Activated CD4-positive, CD25-positive, alpha-beta regulatory T cell treated with anti-CD3 and anti-CD28 coated beads, Interleukin-2, amount 50 U/mL, for 16 hours (primary cell): ENCODE data around the gene NAE1.
"Not testable (repeated sequence)": the region's sequence is repeated elsewhere in the genome, so short reads cannot be mapped to it uniquely, and the experiment has no call there.

Experiments
- DNase-seq: peaks from one replicate; pipeline ENCODE4 v3.0.0-alpha.2; 2020; ENCODE audit warnings: low read depth, low spot score

NAE1 gene

DNA sequence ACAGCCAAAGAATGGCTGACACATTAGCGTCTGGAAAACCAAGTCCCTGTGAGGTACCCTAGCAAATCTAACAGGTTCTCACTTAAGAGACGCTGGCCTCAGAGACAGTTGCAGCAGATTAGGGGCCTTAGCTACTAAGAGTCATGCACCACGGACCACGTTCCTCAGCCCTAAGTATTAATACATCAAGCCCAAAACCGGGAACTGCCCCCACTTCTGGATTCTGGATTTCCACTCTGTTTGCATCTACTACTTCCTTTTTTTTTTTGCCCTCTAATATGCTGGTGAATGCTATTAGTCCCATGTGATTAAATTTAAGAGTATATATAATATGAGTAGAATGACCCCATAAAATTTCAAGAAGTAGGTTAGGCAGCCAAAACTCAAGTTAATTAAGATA lies 28.6 kb downstream of the NAE1 start:
- DNase-seq = no peak

DNA sequence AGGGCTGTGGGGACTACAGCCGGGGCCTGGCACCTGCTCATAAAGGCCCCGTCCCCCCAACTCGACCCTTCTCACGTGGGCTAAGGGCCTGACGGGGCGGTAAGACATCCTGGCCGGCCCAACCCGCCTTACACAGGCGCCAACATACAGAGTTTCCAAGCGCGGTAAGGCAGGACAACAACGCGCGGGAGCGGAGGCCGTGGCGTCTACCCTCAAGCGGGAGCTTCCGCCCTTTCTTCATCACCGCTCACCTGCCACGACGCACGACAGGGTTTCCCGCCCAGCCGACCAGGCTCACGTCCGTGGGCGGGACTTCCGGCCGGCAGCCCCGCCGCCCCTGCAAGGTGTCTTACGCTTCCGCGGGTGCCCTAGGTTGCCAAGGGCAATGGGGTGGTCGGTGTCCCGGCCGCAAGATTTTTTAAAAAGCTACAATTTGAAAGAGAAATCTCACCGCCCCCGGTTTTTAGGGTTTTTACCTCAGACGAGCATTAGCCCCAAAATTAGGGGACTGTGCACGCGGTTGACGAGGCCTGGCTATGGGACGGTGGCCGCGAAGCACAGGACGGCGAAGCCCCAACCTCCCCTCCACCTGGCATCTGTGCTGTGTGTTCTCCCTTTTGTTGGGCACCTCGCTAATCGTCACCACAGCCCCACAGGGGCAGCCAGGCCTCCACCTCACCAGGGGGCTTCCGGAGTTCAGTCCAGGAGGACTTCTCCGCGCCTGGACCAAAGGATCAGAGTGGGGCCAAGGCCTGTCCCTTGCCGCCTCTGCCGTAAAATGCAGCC lies 29.3 kb downstream of the NAE1 start, which contains the start of gene TERB1:
Gene TERB1, minus strand, starts transcription at position 265 of the 786 bp plus-strand sequence. CDS start 4,786 bp downstream, outside the sequence.
- no peak for DNase-seq

GRCh38 chr16:66800856-66801255 lies 29.9 kb downstream of the NAE1 start:
- DNase-seq = no peak

DNA sequence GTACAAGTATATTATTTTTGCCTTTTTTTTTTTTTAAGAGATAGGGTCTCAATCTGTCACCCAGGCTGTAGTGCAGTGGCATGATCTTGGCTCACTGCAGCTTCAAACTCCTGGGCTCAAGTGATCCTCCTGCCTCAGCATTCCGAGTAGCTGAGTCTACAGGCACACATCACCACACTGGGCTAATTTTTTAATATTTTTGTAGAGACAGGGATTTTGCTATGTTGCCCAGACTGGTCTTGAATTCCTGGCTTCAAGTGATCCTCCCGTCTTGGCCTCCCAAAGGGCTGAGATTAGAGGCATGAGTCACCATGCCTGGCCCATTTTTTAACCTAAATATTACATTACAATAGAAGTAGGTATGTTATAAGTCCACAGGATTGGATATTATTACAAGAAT lies 32.6 kb downstream of the NAE1 start:
- DNase-seq = no peak

DNA sequence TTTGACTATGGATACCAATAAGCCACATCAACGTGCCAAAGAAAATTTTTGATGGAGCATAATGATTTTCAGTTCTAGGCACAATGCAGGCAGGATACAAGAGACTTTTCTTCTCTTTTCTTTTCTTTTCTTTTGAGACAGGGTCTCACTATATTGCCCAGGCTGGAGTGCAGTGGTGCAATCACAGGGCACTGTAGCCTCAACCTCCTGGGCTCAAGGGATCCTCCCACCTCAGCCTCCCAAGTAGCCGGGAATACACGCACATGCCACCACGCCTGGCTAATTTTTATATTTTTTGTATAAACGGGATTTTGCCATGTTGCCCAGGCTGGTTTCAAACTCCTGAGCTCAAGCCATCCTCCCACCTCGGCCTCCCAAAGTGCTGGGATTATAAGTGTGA lies 36.8 kb downstream of the NAE1 start:
- DNase-seq = not testable (repeated sequence)

DNA sequence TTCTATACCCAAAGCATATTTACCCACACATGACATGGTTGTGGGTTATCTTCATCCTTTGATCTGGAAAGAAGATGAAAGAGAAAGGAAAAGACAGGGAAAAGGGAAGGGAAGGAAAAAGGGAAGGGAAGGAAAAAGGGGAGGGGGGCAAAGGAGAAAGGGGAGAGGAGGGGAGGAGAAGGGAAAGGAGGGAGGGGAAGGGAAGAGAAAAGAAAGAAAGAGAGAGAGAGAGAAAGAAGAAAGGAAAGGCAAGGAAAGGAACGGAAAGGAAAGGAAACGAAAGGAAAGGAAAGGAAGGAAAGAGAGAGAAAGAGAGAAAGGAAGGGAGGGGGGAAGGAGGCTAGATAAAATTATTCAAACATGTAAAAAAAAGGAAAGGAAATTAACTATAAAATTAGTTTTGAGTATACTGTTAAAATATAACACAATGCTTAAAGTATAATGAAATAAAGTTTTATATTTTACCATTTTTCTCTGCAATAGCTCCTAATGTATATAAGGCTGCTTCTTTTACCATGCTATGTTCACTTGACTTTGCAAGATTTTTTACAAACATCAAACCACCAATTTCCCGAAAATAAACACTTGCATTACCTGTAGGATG lies 40.5 kb downstream of the NAE1 start:
- no peak for DNase-seq

DNA sequence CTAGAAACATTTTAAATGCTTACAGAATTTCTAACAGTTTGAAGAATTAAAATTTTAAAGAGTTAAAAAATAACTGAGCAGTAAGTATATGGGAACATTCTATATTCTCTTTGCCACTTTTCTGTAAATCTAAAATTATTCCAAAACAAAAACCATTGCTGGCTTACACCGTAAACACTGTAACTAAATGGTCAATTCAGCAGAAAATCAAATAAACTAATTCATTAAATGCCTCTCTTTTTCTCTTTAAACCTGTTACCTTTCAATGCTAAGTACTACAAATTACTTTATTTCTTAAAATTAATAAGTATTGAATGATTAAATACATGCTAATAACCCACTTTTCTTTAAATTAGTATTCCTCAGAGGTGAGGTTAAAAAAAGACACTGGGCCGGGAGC lies 43.3 kb downstream of the NAE1 start:
- DNase-seq = no peak

DNA sequence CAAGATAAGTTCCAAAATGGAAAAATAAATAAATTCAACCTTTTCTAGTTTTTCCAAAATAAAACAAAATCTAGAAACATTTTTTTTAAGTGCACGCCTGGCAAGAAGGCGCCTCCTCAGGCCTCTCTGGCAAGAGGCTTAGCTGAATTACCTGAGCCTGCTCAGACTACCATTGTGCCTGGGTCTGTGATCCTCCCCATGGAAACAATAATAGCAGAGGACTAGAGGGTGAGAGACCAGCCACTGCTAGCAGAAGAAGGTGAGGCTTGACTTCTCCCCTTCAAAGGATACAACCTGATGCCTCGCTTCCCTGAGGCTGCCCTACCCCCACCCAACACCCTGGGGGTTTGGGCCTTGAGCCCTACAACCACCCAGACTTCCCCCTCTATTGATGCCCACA lies 44.2 kb downstream of the NAE1 start:
- DNase-seq = no peak

DNA sequence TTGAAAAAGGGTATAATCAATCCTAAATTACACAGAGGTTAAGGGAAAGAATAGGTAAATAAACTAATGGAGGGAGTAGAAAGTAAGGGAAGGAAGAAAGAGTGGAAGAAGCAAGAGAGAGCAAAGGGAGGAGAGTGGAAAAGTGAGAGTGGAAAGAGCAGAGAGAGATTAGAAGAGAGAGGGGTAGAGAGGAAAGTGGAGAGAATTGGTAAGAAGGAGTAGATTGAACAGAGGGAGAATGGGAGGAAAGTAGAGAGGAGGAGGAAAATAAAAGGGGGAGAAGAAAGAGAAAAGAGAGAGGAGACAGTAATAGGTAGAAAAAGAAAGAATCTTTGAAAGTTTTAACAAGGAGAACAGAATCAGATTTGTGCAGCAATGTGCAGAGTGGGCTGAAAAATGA lies 54.3 kb downstream of the NAE1 start:
- DNase-seq = no peak

GRCh38 chr16:66774981-66775380 lies 55.8 kb downstream of the NAE1 start:
- no peak for DNase-seq

DNA sequence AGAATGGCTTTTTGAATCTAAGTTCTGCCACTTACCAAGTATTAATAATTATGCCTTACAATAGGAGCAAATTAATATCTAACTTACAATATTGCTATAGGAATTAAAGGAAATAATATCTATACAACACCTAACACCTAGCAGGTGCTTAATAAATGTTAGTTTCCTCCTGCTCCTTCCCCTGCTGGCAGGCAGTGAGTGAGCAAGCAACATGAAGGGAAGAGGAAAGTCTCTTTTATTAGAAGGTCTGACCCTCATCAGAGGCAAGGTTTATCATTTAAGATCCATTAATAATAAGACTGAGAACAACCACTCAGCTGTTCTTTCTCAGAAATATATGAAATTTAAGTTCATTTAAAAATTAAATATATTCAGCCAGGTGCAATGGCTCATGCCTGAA lies 72.7 kb downstream of the NAE1 start:
- no peak for DNase-seq

GRCh38 chr16:66754819-66755218 lies 76.0 kb downstream of the NAE1 start:
- no peak for DNase-seq

GRCh38 chr16:66754211-66754610 lies 76.6 kb downstream of the NAE1 start:
- no peak for DNase-seq

- no peak for DNase-seq
Observed at GRCh38 chr16:66752958-66753357, 77.8 kb downstream of the NAE1 start.
